HCT116 (cell line): ENCODE results near the gene PGD. TPM values are rescaled to one million over a fixed set of nuclear protein-coding genes. Genes with fewer than 3 reads are reported as not detected.

Experiments
- ATAC-seq: fragments of 200-7000 bp; cut with Tn5 transposase; 2 replicates; pipeline ENCODE4 v1.9.1; 2020; ENCODE audit warnings: mild to moderate bottlenecking, moderate library complexity
- BruUV-seq: library from RNA; stranded (reverse); fragments of 400-500 nt; replicated peaks from 2 replicates; lab custom pipeline; 2021; lab: Mats Ljungman, UMichigan
- CTCF ChIA-PET: fragments of 300-600 bp; sonication (Branson Sonifier 250); formaldehyde crosslinking; loops from one replicate; lab custom pipeline; 2021; ENCODE audit warnings: antibody characterized with exemption; lab: Charles Lee
- POLR2A ChIA-PET: fragments of 300-600, 350-600 bp; sonication (Branson Sonifier 250); formaldehyde crosslinking; loops from one replicate; lab custom pipeline; 2021; ENCODE audit warnings: antibody characterized with exemption; lab: Charles Lee
- RAD21 ChIA-PET, 2 experiments: fragments of 300-600 bp; sonication (Branson Sonifier 250); formaldehyde crosslinking; loops; one replicate each; lab custom pipeline; 2023; ENCODE audit warnings: low total read pairs in 2 of 2; ENCODE audit not compliant: uncharacterized antibody in 2 of 2, unreplicated experiment in 2 of 2, low non-redundant PET in 1 of 2; lab: Charles Lee
- DNase-seq: peaks from one replicate; pipeline ENCODE4 v3.0.0-alpha.2; 2010; ENCODE audit warnings: low read depth, low spot score
- H2AFZ ChIP-seq: fragments of 200-600 bp; shearing (Covaris generic), sonication (generic); 2 replicates; pipeline ENCODE4 v1.6.1; 2017; ENCODE audit warnings: low read depth, mixed run types, mixed read lengths, antibody characterized with exemption, low read length; ENCODE audit not compliant: poor library complexity, severe bottlenecking
- H3K27ac ChIP-seq: 2 replicates; pipeline ENCODE4 v1.5.1; 2012; ENCODE audit warnings: low read depth, low read length
- H3K27me3 ChIP-seq: fragments of 200-600 bp; sonication (generic); 2 replicates; pipeline ENCODE4 v1.6.1; 2016; ENCODE audit warnings: mixed run types, low read length, mixed read lengths; ENCODE audit not compliant: insufficient read depth
- H3K36me3 ChIP-seq, 2 experiments: fragments of 200-500 bp in 1 of 2; fragments of 200-600 bp in 1 of 2; sonication (Bioruptor generic) in 1 of 2; sonication (generic) in 1 of 2; 2 replicates each; pipeline versions ENCODE4 v1.5.1 to v1.6.1; 2014 to 2016; ENCODE audit warnings: low read length in 2 of 2, inconsistent platforms in 1 of 2, mixed read lengths in 1 of 2, mixed run types in 1 of 2; ENCODE audit not compliant: insufficient read depth in 2 of 2, control insufficient read depth in 1 of 2
- H3K4me1 ChIP-seq, 2 experiments: fragments of 200-600 bp in 1 of 2; sonication (generic) in 1 of 2; 2 replicates each; pipeline versions ENCODE4 v1.5.1 to v1.6.1; 2012 to 2017; ENCODE audit warnings: low read length in 2 of 2, inconsistent platforms in 1 of 2, mild to moderate bottlenecking in 1 of 2, mixed read lengths in 1 of 2, mixed run types in 1 of 2, moderate library complexity in 1 of 2; ENCODE audit not compliant: insufficient read depth in 2 of 2, control insufficient read depth in 1 of 2
- H3K4me2 ChIP-seq: fragments of 200-600 bp; sonication (generic); 2 replicates; pipeline ENCODE4 v1.6.1; 2017; ENCODE audit warnings: mixed run types, low read length, mixed read lengths
- H3K4me3 ChIP-seq, 2 experiments: fragments of 200-600 bp in 1 of 2; sonication (generic) in 1 of 2; replicated peaks in 1 of 2; 2 replicates each; pipeline ENCODE4 v1.5.1; 2011 to 2016; ENCODE audit warnings: low read length in 2 of 2, control low read depth in 1 of 2, low read depth in 1 of 2, mild to moderate bottlenecking in 1 of 2, mixed read lengths in 1 of 2, mixed run types in 1 of 2
- H3K79me2 ChIP-seq: fragments of 200-600 bp; sonication (generic); 2 replicates; pipeline ENCODE4 v1.6.1; 2017; ENCODE audit warnings: mild to moderate bottlenecking, mixed run types, low read length, moderate library complexity, mixed read lengths; ENCODE audit not compliant: insufficient read depth
- H3K9ac ChIP-seq: fragments of 200-600 bp; sonication (generic); 2 replicates; pipeline ENCODE4 v1.6.1; 2016; ENCODE audit warnings: low read length, mixed read lengths
- H3K9me2 ChIP-seq: fragments of 200-600 bp; sonication (generic), shearing (Covaris generic); 2 replicates; pipeline ENCODE4 v1.6.1; 2017; ENCODE audit warnings: mixed run types, mild to moderate bottlenecking, moderate library complexity; ENCODE audit not compliant: insufficient read depth
- H3K9me3 ChIP-seq, 2 experiments: fragments of 200-500 bp in 1 of 2; fragments of 200-600 bp in 1 of 2; sonication (Bioruptor generic) in 1 of 2; sonication (generic) in 1 of 2; 2 replicates each; pipeline ENCODE4 v1.6.1; 2014 to 2017; ENCODE audit warnings: low read length in 2 of 2, mixed read lengths in 2 of 2, inconsistent platforms in 1 of 2, low read depth in 1 of 2, mild to moderate bottlenecking in 1 of 2, mixed run types in 1 of 2, moderate library complexity in 1 of 2; ENCODE audit not compliant: control insufficient read depth in 1 of 2, insufficient read depth in 1 of 2
- H4K20me1 ChIP-seq: fragments of 200-600 bp; sonication (generic), shearing (Covaris generic); 2 replicates; pipeline ENCODE4 v1.6.1; 2017; ENCODE audit warnings: mixed run types, mild to moderate bottlenecking, moderate library complexity; ENCODE audit not compliant: insufficient read depth
- EGR1 ChIP-seq: IDR thresholded peaks from 2 replicates; pipeline ENCODE4 v1.6.1; 2012; ENCODE audit warnings: low read depth
- ELF1 ChIP-seq: IDR thresholded peaks from 2 replicates; pipeline ENCODE4 v1.6.1; 2012; ENCODE audit warnings: low read depth, borderline replicate concordance
- EZH2 ChIP-seq: fragments of 200-600 bp; sonication (generic); IDR thresholded peaks from 2 replicates; pipeline ENCODE4 v1.6.1; 2017; ENCODE audit warnings: antibody characterized with exemption, mixed run types
- TCF7L2 ChIP-seq: IDR thresholded peaks from 2 replicates; pipeline ENCODE4 v1.7.0; 2011; ENCODE audit warnings: borderline replicate concordance, inconsistent platforms; ENCODE audit not compliant: insufficient read depth, insufficient read length; ENCODE audit errors: extremely low read depth
- intact Hi-C: fragments of 100-400 bp; cut with micrococcal nuclease; formaldehyde crosslinking; loops from 2 replicates; pipeline ENCODE4 v1.10.0; 2022
- total RNA-seq: library from RNA; stranded (reverse); gene quantifications from one replicate; pipeline ENCODE4 v1.2.1, GENCODE V29; 2021; ENCODE audit not compliant: unreplicated experiment
- TF ChIP-seq, protein P1 (sequence below): IDR thresholded peaks from 2 replicates; pipeline ENCODE4 v1.6.1; 2012; ENCODE audit warnings: low read depth
- TF ChIP-seq, protein P2 (sequence below), 3 experiments: fragments of 200-600 bp in 1 of 3; sonication (generic) in 1 of 3; IDR thresholded peaks in 2 of 3; conservative IDR thresholded peaks in 1 of 3; 2 replicates each; pipeline ENCODE4 v1.5.1; 2012 to 2017; ENCODE audit warnings: low read depth in 2 of 3, low read length in 2 of 3, antibody characterized with exemption in 1 of 3, borderline replicate concordance in 1 of 3, control low read depth in 1 of 3, mild to moderate bottlenecking in 1 of 3, mixed read lengths in 1 of 3, mixed run types in 1 of 3, moderate library complexity in 1 of 3; ENCODE audit not compliant: insufficient read depth in 1 of 3

The PGD gene
- total RNA-seq, 1 experiment from 2014 or later: 144 TPM

DNA sequence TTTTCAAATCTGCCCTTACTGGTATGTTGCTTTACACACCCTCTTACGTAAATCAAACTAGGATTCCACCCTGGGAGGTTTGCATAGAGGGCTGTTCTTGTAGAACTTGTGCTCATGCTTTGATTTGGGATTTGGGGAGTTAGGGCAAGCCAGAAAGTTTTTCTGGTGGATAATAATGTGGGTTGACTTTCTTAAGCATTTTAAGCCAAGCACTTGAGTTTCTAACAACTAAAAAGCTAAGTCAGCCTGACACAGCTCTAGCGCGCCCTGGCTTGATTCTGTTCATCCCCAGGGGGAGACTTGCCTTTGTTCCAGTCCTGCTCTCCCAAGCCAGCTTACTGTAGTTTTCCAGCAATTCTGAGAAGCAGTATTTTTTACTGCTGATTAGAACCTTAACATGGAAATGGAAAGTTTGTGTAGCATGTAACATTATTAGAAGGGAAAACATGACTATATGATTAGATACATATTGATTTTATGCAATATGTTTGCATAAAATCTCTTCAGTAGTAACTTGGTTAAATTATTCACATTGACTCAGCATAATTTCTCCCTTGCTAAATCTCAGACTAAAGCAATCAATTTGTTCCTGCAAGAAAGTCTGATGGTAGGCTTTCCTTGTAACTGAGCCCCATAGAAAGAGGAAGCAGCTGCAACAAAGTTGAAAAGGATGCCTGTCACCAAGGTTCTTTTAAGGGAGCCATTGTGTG lies 11.0 kb upstream of the PGD start (continued):
- TF ChIP-seq, protein P1, sequence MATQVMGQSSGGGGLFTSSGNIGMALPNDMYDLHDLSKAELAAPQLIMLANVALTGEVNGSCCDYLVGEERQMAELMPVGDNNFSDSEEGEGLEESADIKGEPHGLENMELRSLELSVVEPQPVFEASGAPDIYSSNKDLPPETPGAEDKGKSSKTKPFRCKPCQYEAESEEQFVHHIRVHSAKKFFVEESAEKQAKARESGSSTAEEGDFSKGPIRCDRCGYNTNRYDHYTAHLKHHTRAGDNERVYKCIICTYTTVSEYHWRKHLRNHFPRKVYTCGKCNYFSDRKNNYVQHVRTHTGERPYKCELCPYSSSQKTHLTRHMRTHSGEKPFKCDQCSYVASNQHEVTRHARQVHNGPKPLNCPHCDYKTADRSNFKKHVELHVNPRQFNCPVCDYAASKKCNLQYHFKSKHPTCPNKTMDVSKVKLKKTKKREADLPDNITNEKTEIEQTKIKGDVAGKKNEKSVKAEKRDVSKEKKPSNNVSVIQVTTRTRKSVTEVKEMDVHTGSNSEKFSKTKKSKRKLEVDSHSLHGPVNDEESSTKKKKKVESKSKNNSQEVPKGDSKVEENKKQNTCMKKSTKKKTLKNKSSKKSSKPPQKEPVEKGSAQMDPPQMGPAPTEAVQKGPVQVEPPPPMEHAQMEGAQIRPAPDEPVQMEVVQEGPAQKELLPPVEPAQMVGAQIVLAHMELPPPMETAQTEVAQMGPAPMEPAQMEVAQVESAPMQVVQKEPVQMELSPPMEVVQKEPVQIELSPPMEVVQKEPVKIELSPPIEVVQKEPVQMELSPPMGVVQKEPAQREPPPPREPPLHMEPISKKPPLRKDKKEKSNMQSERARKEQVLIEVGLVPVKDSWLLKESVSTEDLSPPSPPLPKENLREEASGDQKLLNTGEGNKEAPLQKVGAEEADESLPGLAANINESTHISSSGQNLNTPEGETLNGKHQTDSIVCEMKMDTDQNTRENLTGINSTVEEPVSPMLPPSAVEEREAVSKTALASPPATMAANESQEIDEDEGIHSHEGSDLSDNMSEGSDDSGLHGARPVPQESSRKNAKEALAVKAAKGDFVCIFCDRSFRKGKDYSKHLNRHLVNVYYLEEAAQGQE: no peak
- TF ChIP-seq EGR1 (no peak), EZH2 (no peak)

DNA sequence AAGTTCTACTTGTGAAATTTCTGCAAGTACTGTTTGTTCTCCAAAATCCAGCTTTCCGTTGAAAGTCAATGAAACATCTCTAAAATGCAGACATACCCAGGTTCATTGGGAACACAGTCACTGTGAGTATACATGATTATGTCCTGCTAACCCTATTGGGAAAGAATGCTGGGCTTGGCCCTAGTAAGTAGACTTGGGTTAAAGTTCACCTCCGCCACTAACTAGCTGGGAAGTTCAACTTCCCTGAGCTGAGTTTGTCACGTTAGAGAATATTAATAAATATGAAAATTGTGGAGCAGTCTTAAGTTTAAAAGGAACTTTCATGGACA lies 10.5 kb upstream of the PGD start:
- BruUV-seq: no TSS peak
- intact Hi-C loops: no loop called here
- ChIA-PET RAD21 (no interaction called here), POLR2A (interaction anchor here (2.3 kb wide), 1 partner anchor 10 kb away, joined by 11 read pairs; the partner anchor contains the start of gene PGD), CTCF (interaction anchor here (1.0 to 1.6 kb wide), 3 partner anchors 10 to 106 kb away, joined by 3 to 8 read pairs (median 4); partner anchors contain the start of genes CENPS and PGD)
- Histone ChIP-seq H3K9me2 (no peaks in the 10 kb centered on the region), H3K9ac (no peak overlapping the region), H3K27me3 (no peaks in the 10 kb centered on the region), H3K4me2 (no peak overlapping the region), H3K4me1 (peaks cover 5 to 9% of the 10 kb centered on the region in 2 experiments; a peak in 3 of 4 replicates), H3K27ac (no peak overlapping the region), H2AFZ (no peak overlapping the region), H3K4me3 (no peak overlapping the region), H3K9me3 (no peaks in the 10 kb centered on the region), H3K36me3 (no peaks in the 10 kb centered on the region; a peak in 1 of 4 replicates), H4K20me1 (no peaks in the 10 kb centered on the region), H3K79me2 (no peaks in the 10 kb centered on the region)
- DNase-seq (no peak), ATAC-seq (no peak)
- TF ChIP-seq TCF7L2: no peak
- TF ChIP-seq, protein P2, sequence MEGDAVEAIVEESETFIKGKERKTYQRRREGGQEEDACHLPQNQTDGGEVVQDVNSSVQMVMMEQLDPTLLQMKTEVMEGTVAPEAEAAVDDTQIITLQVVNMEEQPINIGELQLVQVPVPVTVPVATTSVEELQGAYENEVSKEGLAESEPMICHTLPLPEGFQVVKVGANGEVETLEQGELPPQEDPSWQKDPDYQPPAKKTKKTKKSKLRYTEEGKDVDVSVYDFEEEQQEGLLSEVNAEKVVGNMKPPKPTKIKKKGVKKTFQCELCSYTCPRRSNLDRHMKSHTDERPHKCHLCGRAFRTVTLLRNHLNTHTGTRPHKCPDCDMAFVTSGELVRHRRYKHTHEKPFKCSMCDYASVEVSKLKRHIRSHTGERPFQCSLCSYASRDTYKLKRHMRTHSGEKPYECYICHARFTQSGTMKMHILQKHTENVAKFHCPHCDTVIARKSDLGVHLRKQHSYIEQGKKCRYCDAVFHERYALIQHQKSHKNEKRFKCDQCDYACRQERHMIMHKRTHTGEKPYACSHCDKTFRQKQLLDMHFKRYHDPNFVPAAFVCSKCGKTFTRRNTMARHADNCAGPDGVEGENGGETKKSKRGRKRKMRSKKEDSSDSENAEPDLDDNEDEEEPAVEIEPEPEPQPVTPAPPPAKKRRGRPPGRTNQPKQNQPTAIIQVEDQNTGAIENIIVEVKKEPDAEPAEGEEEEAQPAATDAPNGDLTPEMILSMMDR (IDR thresholded peaks at IDR 0.05 in 2 of 3, conservative IDR thresholded peaks at IDR 0.05 in 1 of 3; ENCODE audit: borderline replicate concordance in 1 of 3, insufficient read depth in 1 of 3, low read depth in 2 of 3, low read length in 2 of 3): no peak
- no peak for TF ChIP-seq ELF1
